Left ventricle myocardium inferior (tissue), 1 donor: Measurements from ENCODE around the gene HDHD3. TPM values are rescaled to one million over a fixed set of nuclear protein-coding genes. Genes with fewer than 3 reads are reported as not detected.
A peak's percentile ranks its signal among the peaks of the same experiment; 100 is the strongest.

Experiments used
- DNase-seq: peaks from one replicate; pipeline ENCODE4 v3.0.0-alpha.2; 2020
- H3K27ac ChIP-seq: fragments of 200-600 bp; replicated peaks from 2 replicates; pipeline ENCODE4 v1.8.0; 2021
- H3K27me3 ChIP-seq: fragments of 200-600 bp; 2 replicates; pipeline ENCODE4 v1.8.0; 2021; ENCODE audit warnings: low read depth
- H3K36me3 ChIP-seq: fragments of 200-600 bp; 2 replicates; pipeline ENCODE4 v1.8.0; 2021
- H3K4me1 ChIP-seq: fragments of 200-600 bp; 2 replicates; pipeline ENCODE4 v1.8.0; 2021
- H3K4me3 ChIP-seq: fragments of 200-600 bp; 2 replicates; pipeline ENCODE4 v1.8.0; 2021; ENCODE audit warnings: mild to moderate bottlenecking, moderate library complexity
- H3K9me3 ChIP-seq: fragments of 200-600 bp; replicated peaks from 2 replicates; pipeline ENCODE4 v1.8.0; 2021
- intact Hi-C: fragments of 100-400 bp; cut with micrococcal nuclease; formaldehyde crosslinking; loops from one replicate; pipeline ENCODE4 v1.11.0; 2022
- total RNA-seq: library from RNA; stranded (reverse); fragmentation: NEBNext Ultra II Directional; extraction: Animal tissue kit (Norgen Biotek cat#: 25700); gene quantifications from one replicate; pipeline ENCODE4 v1.2.1, GENCODE V29; 2021
- TF ChIP-seq, protein P1 (sequence below): fragments of 200-600 bp; IDR thresholded peaks from 2 replicates; pipeline ENCODE4 v1.8.0; 2021; ENCODE audit warnings: antibody characterized with exemption, mild to moderate bottlenecking, borderline replicate concordance
- donor health status: DM: no; HTN: yes; CAD: no; lungs with severe emphysema.

Gene HDHD3
- total RNA-seq, 1 donor from 2014 or later = 8.9 TPM

DNA sequence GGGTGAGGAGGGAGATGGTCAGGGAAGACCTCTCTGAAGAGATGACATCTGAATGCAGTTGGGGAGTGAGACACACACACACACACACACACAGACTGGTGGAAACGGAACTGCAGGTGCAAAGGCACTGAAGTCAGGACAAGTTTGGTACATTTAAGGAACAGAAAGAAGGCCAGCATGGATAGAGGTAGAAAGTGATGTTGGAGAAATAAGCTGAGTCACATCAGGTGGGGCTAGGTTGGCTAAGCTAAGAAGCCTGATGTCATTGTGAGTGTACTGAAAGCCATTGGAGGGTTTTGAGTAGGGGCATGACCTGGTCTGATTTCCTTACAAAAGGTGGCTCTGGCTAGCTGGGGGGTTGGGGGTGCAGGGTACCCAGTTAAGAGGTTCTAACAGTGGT is 24.4 kb downstream of the HDHD3 start:
- H3K9me3 ChIP-seq = no peaks in the 10 kb centered on the region
- intact Hi-C loops = no loop called here
- no peak overlapping the region for H3K4me3 ChIP-seq
- H3K36me3 ChIP-seq = no peaks in the 10 kb centered on the region
- peaks cover 12% of the 10 kb centered on the region for H3K4me1 ChIP-seq
- TF ChIP-seq, protein P1, sequence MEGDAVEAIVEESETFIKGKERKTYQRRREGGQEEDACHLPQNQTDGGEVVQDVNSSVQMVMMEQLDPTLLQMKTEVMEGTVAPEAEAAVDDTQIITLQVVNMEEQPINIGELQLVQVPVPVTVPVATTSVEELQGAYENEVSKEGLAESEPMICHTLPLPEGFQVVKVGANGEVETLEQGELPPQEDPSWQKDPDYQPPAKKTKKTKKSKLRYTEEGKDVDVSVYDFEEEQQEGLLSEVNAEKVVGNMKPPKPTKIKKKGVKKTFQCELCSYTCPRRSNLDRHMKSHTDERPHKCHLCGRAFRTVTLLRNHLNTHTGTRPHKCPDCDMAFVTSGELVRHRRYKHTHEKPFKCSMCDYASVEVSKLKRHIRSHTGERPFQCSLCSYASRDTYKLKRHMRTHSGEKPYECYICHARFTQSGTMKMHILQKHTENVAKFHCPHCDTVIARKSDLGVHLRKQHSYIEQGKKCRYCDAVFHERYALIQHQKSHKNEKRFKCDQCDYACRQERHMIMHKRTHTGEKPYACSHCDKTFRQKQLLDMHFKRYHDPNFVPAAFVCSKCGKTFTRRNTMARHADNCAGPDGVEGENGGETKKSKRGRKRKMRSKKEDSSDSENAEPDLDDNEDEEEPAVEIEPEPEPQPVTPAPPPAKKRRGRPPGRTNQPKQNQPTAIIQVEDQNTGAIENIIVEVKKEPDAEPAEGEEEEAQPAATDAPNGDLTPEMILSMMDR = no peak
- no peak for DNase-seq
- H3K27me3 ChIP-seq = peaks cover 68% of the 10 kb centered on the region
- H3K27ac ChIP-seq = no peak overlapping the region

DNA sequence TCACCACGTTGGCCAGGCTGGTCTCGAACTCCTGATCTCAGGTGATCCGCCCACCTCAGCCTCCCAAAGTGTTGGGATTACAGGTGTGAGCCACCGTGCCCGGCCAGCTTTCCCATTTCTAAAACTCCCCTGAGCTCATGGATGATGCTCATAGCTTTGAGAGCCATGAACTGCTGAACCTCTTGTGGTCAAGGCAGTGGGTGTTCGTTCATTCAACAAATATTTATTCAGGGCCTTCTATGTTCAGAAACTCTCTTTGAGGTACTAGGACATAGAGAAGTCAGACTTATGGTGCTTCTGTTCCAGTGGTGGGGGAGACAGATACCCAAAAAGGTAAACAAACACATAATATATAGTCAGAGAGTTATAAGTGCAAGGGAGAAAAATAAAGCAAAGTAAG is 24.8 kb downstream of the HDHD3 start:
- H3K36me3 ChIP-seq = no peaks in the 10 kb centered on the region
- peaks cover 68% of the 10 kb centered on the region for H3K27me3 ChIP-seq
- no peak for DNase-seq
- H3K4me3 ChIP-seq = no peak overlapping the region
- intact Hi-C loops = no loop called here
- TF ChIP-seq, protein P1 = no peak
- H3K27ac ChIP-seq = no peak overlapping the region
- H3K9me3 ChIP-seq = no peaks in the 10 kb centered on the region
- peaks cover 12% of the 10 kb centered on the region for H3K4me1 ChIP-seq

DNA sequence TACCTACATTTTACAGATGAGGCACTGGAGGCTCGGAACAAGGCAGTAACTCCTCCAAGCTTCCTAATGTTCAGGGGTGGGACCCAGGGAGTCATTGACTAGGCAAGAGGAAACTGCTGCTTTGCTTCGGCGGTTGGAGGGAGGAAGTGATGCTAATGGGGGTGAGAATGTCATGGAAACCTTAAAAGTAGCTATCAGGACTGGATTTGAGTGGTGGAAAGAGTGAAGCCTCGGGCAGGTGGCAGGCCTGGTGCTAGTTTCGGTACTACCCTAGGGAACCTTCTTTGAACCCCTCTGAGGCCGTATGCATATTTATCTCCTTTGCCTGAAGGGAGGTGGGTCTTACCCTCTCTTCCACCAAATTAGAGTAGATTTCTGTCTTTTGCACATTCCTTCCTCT is 25.8 kb downstream of the HDHD3 start:
- H3K4me1 ChIP-seq = peaks cover 12% of the 10 kb centered on the region
- DNase-seq = no peak
- intact Hi-C loops = no loop called here
- H3K27ac ChIP-seq = no peak overlapping the region
- no peaks in the 10 kb centered on the region for H3K36me3 ChIP-seq
- no peaks in the 10 kb centered on the region for H3K9me3 ChIP-seq
- H3K27me3 ChIP-seq = peaks cover 61% of the 10 kb centered on the region
- no peak overlapping the region for H3K4me3 ChIP-seq
- TF ChIP-seq, protein P1 = no peak

GRCh38 chr9:113350107-113350661 is 26.6 kb downstream of the HDHD3 start:
- DNase-seq = no peak
- no peaks in the 10 kb centered on the region for H3K9me3 ChIP-seq
- H3K27ac ChIP-seq = no peak overlapping the region
- intact Hi-C loops = no loop called here
- TF ChIP-seq, protein P1 = no peak
- no peaks in the 10 kb centered on the region for H3K36me3 ChIP-seq
- H3K4me3 ChIP-seq = peak overlapping the region; percentile 67
- peaks cover 12% of the 10 kb centered on the region for H3K4me1 ChIP-seq
- H3K27me3 ChIP-seq = peaks cover 53% of the 10 kb centered on the region

GRCh38 chr9:113349445-113350094 is 27.2 kb downstream of the HDHD3 start, which contains the start of gene BSPRY:
Gene BSPRY (plus strand): TSS chr9:113349541. CDS start chr9:113349580, 39 bp downstream.
- H3K27ac ChIP-seq = no peak within 1 kb of the TSS
- no peak for DNase-seq
- peaks cover 49% of the 10 kb centered on the region for H3K27me3 ChIP-seq
- TF ChIP-seq, protein P1 = no peak
- intact Hi-C loops = no loop called here
- peaks cover 12% of the 10 kb centered on the region for H3K4me1 ChIP-seq
- no peaks in the 10 kb centered on the region for H3K9me3 ChIP-seq
- peak within 1 kb of the TSS; percentile 67 for H3K4me3 ChIP-seq
- H3K36me3 ChIP-seq = no peaks in the 10 kb centered on the region
